Glutamatergic neuron (in vitro differentiated cells): ENCODE results near the gene NGEF. TPM values are rescaled to one million over a fixed set of nuclear protein-coding genes. Genes with fewer than 3 reads are reported as not detected.

Experiments
- DNase-seq: peaks from one replicate; pipeline ENCODE4 v3.0.0; 2022
- H3K27ac Mint-ChIP-seq: one replicate; pipeline ENCODE4 v1.8.0; 2020; ENCODE audit warnings: mild to moderate bottlenecking, mixed read lengths, inconsistent platforms; ENCODE audit not compliant: unreplicated experiment
- H3K27me3 Mint-ChIP-seq: one replicate; pipeline ENCODE4 v1.8.0; 2020; ENCODE audit warnings: mild to moderate bottlenecking, moderate library complexity, mixed read lengths, inconsistent platforms; ENCODE audit not compliant: unreplicated experiment
- H3K36me3 Mint-ChIP-seq: one replicate; pipeline ENCODE4 v1.8.0; 2020; ENCODE audit warnings: mild to moderate bottlenecking, mixed read lengths, inconsistent platforms; ENCODE audit not compliant: unreplicated experiment
- H3K4me1 Mint-ChIP-seq: one replicate; pipeline ENCODE4 v1.8.0; 2020; ENCODE audit warnings: mild to moderate bottlenecking, low read depth, mixed read lengths, inconsistent platforms; ENCODE audit not compliant: unreplicated experiment
- H3K4me3 Mint-ChIP-seq: one replicate; pipeline ENCODE4 v1.8.0; 2020; ENCODE audit warnings: mild to moderate bottlenecking, mixed read lengths, inconsistent platforms; ENCODE audit not compliant: unreplicated experiment
- H3K9me3 Mint-ChIP-seq: one replicate; pipeline ENCODE4 v1.8.0; 2020; ENCODE audit warnings: mild to moderate bottlenecking, moderate library complexity, mixed read lengths, inconsistent platforms; ENCODE audit not compliant: unreplicated experiment
- total RNA-seq: library from RNA; stranded (reverse); fragmentation: NEBNext Ultra II Directional; extraction: Animal tissue kit (Norgen Biotek cat#: 25700); gene quantifications from one replicate; pipeline ENCODE4 v1.2.1, GENCODE V29; 2021; ENCODE audit not compliant: unreplicated experiment
- TF ChIP-seq, protein P1 (sequence below): fragments of 200-600 bp; sonication (generic); IDR thresholded peaks from one replicate; pipeline ENCODE4 v1.5.0; 2021; ENCODE audit not compliant: partially characterized antibody, unreplicated experiment

NGEF gene
- total RNA-seq, 1 donor from 2014 or later, result 7.2 TPM

- DNase-seq, result no peak
- no peak overlapping the region for H3K4me3 Mint-ChIP-seq
- H3K27ac Mint-ChIP-seq, result no peak overlapping the region
- no peaks in the 10 kb centered on the region for H3K9me3 Mint-ChIP-seq
- H3K4me1 Mint-ChIP-seq, result no peaks in the 10 kb centered on the region
- TF ChIP-seq, protein P1, sequence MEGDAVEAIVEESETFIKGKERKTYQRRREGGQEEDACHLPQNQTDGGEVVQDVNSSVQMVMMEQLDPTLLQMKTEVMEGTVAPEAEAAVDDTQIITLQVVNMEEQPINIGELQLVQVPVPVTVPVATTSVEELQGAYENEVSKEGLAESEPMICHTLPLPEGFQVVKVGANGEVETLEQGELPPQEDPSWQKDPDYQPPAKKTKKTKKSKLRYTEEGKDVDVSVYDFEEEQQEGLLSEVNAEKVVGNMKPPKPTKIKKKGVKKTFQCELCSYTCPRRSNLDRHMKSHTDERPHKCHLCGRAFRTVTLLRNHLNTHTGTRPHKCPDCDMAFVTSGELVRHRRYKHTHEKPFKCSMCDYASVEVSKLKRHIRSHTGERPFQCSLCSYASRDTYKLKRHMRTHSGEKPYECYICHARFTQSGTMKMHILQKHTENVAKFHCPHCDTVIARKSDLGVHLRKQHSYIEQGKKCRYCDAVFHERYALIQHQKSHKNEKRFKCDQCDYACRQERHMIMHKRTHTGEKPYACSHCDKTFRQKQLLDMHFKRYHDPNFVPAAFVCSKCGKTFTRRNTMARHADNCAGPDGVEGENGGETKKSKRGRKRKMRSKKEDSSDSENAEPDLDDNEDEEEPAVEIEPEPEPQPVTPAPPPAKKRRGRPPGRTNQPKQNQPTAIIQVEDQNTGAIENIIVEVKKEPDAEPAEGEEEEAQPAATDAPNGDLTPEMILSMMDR, result no peak
- H3K27me3 Mint-ChIP-seq, result peaks cover 5% of the 10 kb centered on the region
- H3K36me3 Mint-ChIP-seq, result no peaks in the 10 kb centered on the region
Measured at GRCh38 chr2:233025706-233026105, 12.7 kb upstream of the NGEF start.

GRCh38 chr2:233023761-233024410 lies 10.8 kb upstream of the NGEF start:
- Mint-ChIP-seq H3K36me3 (no peaks in the 10 kb centered on the region), H3K27ac (no peak overlapping the region), H3K4me1 (no peaks in the 10 kb centered on the region), H3K27me3 (peaks cover 3% of the 10 kb centered on the region), H3K4me3 (no peak overlapping the region), H3K9me3 (no peaks in the 10 kb centered on the region)
- TF ChIP-seq, protein P1, result no peak
- DNase-seq, result no peak

DNA sequence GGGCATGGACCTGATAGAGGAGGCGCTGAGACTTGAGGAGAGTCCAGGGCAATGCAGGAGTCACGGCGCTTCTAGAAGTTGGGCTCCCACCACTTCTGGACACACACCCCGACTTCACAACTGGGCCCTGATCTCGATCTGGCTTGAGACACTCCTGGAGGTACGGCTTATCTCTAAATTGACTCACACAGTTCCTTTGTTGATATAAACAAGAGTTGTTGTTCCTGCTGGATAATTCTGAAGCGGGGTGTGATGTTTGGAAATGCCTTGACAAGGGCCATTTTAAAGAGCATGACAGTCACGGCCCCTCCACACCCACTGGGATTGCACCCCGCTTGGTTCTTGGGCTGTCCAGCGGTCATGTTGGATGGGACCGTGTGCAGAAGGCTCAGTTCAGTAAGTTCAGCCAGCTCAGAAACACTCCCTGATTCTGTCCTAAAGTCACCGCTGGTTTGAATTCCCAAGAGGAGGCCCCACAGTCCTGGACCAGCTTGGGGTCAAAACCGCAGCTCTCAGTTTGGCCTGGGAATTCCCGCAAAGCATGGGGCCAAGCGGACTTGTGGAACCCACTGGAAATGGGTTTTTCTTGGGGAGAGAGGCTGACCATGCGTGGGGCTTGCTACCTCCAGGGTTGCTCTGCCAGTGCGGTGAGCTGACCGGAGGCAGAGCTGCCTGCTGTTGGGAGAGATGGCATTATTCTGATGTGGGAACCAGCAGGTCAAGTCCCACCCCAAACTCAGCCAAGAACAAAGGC lies 10.1 kb upstream of the NGEF start:
- Mint-ChIP-seq H3K27ac (no peak overlapping the region), H3K36me3 (no peaks in the 10 kb centered on the region), H3K27me3 (peaks cover 3% of the 10 kb centered on the region), H3K4me3 (no peak overlapping the region), H3K9me3 (no peaks in the 10 kb centered on the region), H3K4me1 (no peaks in the 10 kb centered on the region)
- DNase-seq, result no peak
- TF ChIP-seq, protein P1, result no peak

- Mint-ChIP-seq H3K9me3 (no peaks in the 10 kb centered on the region), H3K4me3 (no peak overlapping the region), H3K4me1 (no peaks in the 10 kb centered on the region), H3K27me3 (peaks cover 3% of the 10 kb centered on the region), H3K36me3 (no peaks in the 10 kb centered on the region), H3K27ac (no peak overlapping the region)
- DNase-seq, result no peak
- TF ChIP-seq, protein P1, result no peak
Measured at GRCh38 chr2:233022561-233022960, 9.5 kb upstream of the NGEF start.

DNA sequence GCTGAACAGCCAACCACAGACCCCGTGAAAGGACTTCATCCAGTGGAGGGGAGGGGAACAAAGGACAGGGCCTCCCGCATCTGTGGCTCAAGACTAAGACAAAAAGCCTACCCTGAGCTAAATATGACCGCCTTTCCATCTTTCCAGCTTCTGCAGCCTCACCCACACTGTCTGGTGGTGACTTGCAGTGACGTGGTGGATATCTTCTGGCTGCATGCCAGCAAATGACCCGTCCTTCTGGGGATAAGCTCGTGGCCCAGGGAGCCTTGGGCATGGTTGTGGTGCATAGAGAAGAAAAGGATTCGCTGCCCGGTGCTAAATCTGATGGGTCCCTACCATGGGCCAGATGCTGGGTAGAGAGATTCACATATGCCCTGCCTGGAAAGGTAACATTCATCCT lies 8.7 kb upstream of the NGEF start:
- Mint-ChIP-seq H3K27ac (no peak overlapping the region), H3K27me3 (no peaks in the 10 kb centered on the region), H3K4me1 (no peaks in the 10 kb centered on the region), H3K4me3 (no peak overlapping the region), H3K9me3 (no peaks in the 10 kb centered on the region), H3K36me3 (no peaks in the 10 kb centered on the region)
- TF ChIP-seq, protein P1, result no peak
- DNase-seq, result no peak
